DMS79 (cell line): ENCODE data around the gene ABHD8.

Experiments used
- DNase-seq: peaks from one replicate; lab custom pipeline; 2025; lab: John Stamatoyannopoulos, UW

ABHD8 gene

GRCh38 chr19:17242431-17243208, 60.6 kb downstream of the ABHD8 start:
- DNase-seq, result no peak
